ENCODE data around the gene TERC.

Gene TERC

DNA sequence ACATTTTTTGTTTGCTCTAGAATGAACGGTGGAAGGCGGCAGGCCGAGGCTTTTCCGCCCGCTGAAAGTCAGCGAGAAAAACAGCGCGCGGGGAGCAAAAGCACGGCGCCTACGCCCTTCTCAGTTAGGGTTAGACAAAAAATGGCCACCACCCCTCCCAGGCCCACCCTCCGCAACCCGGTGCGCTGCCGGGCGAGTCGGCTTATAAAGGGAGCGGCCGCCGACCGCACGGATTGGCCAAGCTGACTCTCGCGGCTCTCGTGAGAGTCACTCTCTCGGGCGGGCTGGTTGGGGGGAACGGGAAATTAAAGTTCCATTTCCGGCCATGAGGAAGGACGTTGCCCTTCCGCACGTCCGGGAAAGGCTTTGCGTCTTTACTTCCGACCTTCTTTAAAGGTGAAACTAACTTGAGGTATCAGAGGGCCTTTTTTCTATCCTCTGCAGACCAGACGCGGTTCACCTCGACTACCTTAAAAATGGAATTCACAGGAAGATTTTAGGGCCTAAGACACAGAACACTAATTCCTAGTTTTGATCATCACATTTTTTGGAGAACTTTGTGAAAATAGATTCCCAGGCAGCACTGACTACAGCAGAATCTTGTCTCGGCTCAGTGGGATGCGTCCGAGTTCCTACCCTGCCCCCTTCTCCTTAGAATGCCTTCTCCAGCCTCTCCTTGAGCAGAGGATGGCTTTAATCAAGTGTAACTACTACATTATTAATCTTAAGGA lies at the start of gene TERC:
TSS of gene TERC (minus strand) at position 179 of the 731 bp plus-strand sequence.
- TF ChIP-seq CTCF (IDR thresholded peaks at IDR 0.05; ENCODE audit: borderline replicate concordance, control extremely low read depth, extremely low read depth, insufficient read depth, missing control alignments), result no peak
- in situ Hi-C loops (cut with MboI; ENCODE audit: low sequenced_read_pairs, unreplicated experiment), result no loop called here
- peak; percentile 86 for DNase-seq (ENCODE audit: low spot score)

GRCh38 chr3:169813757-169814517 lies 49.1 kb upstream of the TERC start:
- DNase-seq (ENCODE audit: low spot score), result peak; percentile 76
- in situ Hi-C loops (cut with MboI; ENCODE audit: low sequenced_read_pairs, unreplicated experiment), result no loop called here
- TF ChIP-seq CTCF (IDR thresholded peaks at IDR 0.05; ENCODE audit: borderline replicate concordance, control extremely low read depth, extremely low read depth, insufficient read depth, missing control alignments), result peak; percentile 77

DNA sequence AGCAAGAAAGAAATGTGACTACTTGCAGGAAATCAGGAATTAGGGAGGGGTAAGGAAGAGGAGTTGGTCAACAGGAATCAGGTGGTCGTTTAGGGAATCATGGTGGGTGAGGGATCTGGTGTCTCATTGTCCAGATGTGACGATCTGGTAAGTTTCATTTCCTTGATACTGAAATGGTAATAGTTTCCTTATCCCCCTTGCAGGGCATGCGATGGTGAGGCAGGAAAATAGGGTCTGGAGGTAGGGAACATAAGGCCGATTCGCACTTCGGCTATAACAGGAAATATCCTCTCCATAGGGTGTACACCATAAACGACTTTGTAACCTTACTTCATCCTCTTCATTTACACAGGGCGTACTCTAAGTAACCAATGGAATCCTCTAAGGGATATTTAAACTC lies 48.4 kb upstream of the TERC start:
- in situ Hi-C loops (cut with MboI; ENCODE audit: low sequenced_read_pairs, unreplicated experiment), result no loop called here
- no peak for DNase-seq (ENCODE audit: low spot score)
- TF ChIP-seq CTCF (IDR thresholded peaks at IDR 0.05; ENCODE audit: borderline replicate concordance, control extremely low read depth, extremely low read depth, insufficient read depth, missing control alignments), result no peak

DNA sequence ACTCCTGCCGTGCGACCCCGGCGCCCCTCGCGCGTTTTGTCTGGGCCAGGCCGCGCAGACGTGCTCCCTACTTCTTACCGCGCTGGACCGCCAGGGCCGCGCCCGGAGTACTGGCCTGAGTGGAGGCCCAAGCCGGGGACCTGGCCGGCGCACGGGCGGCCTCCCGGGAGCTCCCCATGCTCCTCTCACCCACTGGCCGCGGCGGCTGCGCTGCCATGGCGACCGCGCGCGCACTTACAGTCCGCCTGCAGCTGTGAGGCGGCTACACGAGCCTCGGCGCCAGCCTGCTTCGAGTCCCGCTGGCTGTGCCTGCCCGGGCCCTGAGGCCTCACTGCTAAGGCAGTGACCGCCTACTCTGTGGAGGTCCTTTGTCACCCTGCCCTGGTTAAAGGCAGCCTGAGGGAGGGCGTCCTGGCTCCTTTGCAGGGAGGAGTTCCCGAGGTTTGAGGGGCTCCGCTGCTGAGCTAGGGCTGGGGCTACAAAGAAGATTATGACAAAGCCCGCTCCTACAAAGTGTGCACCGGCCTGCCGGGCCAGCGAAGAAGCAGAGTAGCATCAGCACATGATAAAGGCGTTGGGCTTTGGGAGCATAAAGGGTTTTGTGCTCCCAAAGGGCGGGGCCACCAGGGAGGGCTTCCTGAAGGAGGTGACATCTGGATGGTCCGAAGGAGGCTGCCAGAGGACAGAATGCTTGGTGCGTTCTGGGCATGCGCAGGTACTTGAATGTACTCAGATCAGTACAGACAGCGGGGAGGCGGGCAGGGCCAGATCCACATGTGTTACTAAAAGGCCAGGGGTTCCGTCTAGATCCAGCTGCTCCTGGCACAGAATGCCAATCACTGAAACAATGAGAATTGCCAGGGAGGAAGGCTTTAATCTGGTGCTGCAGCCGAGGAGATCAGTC lies 47.7 kb upstream of the TERC start, which contains the start of the genes LRRC34 and LRRIQ4:
TSS of gene LRRC34 (minus strand) at position 573 of the 904 bp plus-strand sequence. CDS start at position 217, 356 bp downstream.
TSS of gene LRRIQ4 (plus strand) at position 539 of the 904 bp plus-strand sequence. CDS start 9,052 bp downstream, outside the sequence.
- no peak for TF ChIP-seq CTCF (IDR thresholded peaks at IDR 0.05; ENCODE audit: borderline replicate concordance, control extremely low read depth, extremely low read depth, insufficient read depth, missing control alignments)
- in situ Hi-C loops (cut with MboI; ENCODE audit: low sequenced_read_pairs, unreplicated experiment), result no loop called here
- peak; percentile 85 for DNase-seq (ENCODE audit: low spot score)

- no peak for TF ChIP-seq CTCF (IDR thresholded peaks at IDR 0.05; ENCODE audit: borderline replicate concordance, control extremely low read depth, extremely low read depth, insufficient read depth, missing control alignments)
- DNase-seq (ENCODE audit: low spot score), result no peak
- in situ Hi-C loops (cut with MboI; ENCODE audit: low sequenced_read_pairs, unreplicated experiment), result no loop called here
These were observed 46.9 kb upstream of the TERC start for GRCh38 chr3:169811631-169812331.

Data from GM13976 (cell line).